GM20431 (cell line): Measurements from ENCODE around the gene TSPAN9.

Experiments
- in situ Hi-C: fragments of 300-500 bp; cut with MseI, MboI; formaldehyde crosslinking; loops from one replicate; pipeline ENCODE4 v1.15.0; 2020; ENCODE audit warnings: low sequenced_read_pairs; ENCODE audit not compliant: unreplicated experiment

Gene TSPAN9, protein sequence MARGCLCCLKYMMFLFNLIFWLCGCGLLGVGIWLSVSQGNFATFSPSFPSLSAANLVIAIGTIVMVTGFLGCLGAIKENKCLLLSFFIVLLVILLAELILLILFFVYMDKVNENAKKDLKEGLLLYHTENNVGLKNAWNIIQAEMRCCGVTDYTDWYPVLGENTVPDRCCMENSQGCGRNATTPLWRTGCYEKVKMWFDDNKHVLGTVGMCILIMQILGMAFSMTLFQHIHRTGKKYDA

DNA sequence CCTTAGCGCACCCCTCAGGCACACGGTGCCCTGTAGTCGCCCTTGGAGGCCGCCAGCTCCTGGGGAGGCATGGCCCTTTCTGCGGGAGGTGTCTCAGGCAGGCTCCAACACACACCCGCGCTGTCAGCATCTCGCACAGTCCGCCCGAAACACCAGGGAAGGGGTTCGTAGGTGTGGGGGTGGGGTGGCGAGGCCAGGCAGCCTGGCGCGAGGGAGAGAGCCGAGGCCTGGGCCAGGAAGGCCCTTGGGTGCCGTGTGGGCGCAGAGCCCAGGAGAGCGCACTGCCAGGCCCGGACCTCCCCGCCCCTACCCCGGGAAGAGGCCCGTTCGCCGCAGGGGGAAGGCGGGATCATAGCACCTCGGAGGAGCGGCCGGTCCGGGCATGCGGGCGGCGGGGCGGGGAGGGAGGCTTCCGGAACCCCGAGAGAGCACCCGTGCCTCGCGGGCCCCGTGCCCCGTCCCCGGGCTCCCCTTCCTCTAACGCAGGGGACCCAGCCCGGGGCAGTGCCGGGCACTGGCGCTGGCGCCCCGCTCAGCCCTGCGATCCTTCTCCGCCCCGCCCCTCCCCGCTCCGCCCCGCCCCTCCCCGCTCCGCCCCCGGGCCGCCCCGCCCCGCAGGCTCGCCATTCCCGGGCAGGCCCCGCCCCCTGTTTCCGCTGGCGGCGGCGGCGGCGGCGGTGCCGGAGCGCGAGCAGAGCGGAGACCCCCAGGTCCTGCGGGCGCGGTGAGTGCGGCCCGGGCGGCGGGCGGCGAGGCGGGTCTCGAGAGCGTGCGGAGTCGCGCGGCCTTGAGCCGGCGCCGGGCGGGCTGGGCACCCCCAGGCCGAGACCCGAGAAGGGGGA, at the start of gene TSPAN9:
Gene TSPAN9, plus strand, starts transcription at position 650 of the 842 bp plus-strand sequence. CDS start 123,815 bp downstream, outside the sequence.
- in situ Hi-C loops, result no loop called here

DNA sequence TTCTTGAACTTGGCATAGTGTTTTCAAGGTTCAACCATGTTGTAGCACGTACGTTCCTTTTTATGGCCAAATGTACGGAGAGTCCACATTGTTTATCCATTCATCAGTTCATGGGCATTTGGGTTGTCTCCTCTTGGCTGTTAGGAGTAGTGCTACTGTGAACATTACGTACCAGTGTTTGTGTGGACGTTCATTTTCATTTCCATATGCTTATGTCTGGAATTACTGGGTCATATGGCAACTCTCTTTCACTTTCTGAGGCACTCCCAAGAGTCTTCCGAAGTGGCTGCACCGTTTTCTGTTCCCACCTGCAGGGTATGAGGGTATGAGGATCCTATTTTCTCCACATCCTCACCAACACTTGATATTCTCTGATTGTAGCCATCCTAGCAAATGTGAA, 49.1 kb upstream of the TSPAN9 start:
- in situ Hi-C loops, result no loop called here

DNA sequence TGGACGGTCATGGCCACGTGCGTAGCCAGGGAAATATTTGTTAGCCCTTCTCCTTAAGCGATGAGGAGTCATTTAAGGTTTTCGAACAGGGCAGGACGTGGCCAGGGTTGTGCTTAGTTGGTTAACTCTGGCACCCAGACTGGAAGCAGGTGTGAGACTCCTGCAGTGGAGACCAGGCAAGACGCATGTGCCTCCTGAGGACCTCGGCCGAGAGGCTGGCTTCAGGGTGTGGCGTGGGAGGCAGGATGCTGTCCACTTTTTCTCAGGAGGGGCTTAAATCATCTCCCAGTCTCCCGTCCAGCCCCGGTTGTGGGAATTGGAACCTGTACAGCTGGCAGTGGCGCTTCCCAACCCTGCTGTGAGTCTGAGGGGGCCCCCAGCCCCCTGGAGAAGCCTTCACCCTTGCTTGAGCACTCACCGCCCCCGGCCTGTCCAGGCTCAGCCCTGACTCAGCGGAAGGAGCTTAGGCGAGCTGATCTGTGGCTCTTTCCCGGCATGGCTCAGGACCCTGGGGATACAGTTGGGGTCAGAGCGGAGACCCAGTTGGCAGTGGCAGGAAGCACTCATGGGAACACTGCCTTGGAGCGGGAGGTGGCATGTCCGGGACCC, 46.3 kb upstream of the TSPAN9 start:
- in situ Hi-C loops, result no loop called here

DNA sequence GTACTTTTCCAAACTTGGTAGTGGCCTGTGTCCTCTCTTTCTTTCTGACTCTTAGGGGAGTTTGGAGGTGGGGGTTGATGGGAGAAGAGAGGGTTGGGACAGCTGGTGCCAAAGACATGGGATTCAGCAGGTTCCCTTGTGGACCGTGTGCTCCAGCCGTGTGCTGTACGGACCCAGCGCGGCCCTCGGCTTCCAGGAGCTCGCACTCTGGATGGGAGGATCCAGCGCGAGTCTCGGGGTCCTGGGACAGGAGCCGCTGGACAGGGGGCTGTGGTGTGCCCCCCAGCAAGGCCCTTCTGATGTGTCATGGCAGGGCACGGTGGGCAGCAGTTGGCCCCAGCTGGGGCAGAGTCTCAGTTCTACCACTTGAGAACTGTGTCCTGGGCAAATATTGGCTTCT, 45.0 kb upstream of the TSPAN9 start:
- in situ Hi-C loops, result no loop called here

DNA sequence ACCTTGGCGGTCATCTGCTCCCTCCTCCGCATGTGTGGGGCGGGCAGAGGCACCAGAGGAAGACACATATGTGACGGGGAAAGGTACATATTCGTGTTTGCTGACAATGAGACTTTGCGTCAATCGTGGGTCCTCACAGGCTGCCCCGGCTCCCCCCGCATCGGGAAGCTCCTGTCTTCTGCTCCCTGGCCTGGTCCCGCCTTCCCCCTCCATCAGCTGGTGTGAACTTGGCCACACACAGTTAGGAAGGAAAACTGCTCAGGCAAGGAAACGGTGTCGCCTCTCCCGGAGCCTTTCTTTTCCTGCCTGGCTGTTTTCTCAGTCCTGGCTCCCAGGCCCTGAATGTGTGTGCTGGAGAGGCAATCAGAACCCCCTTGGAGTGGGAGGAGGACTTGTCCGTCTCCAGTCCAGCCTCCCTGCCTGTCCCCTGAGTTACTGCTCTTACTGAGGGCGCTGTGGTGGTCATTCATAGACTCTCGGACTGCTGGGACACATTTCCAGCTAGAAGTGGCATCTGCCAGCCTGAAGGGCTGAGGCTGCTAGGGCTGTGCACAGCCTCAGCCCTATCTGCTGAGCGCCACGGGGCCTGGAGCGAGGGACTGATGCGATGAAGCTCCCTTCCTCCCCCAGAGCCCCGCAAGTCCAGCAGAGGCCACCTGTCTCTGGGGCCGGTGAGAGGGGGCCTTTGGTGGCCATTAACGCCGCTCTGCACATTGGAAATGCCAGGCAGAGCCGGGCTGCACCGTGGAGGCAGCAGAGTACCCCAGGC, 44.2 kb upstream of the TSPAN9 start:
- in situ Hi-C loops, result no loop called here

DNA sequence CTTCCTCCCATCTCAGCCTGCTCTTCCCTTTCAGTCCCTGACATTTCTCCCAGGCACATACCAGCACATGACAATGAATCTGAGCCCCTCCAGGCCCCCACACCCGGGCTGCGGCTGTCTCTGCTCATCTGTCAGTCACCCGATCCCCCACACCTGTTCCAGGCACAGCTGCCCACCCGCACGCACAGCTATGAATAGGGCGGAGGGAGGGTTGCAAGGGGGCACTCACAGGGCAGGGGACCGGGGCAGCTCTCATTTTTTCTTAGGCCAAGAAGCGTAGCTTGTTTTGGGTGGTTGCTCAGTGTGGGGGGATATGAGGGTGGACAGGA, 43.7 kb upstream of the TSPAN9 start:
- in situ Hi-C loops, result no loop called here

DNA sequence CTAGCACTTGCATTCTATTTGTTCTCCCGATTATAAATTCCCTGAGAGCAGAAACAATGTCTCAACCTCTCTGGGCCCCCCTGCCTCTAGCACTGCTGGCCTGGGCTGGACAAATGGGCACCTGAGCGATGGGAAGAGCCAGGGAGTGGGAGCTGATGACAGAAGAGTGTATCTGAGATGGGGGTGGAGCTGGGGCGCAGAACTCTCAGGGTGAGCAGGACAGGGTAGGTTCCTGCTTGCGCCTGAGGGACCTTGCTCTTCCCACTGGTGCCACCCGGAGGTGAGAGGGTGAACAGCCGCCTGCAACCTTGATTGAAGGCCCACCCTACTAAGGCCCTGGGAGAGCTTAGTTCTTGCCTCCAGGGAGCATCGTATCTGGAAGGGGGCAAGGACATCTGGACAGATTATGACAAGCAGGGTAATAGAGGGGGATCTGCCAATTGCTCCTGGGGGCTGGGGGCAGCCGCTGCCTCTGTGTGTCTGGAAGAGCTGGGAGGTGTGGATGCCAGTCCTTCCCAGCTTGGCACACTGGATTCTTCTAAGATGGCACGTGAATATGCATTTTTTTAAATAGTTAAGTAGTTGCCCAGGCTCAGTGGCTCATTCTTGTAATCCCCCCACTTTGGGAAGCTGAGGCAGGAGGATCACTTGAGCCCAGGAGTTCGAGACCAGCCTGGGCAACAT, 43.0 kb upstream of the TSPAN9 start:
- in situ Hi-C loops, result no loop called here

DNA sequence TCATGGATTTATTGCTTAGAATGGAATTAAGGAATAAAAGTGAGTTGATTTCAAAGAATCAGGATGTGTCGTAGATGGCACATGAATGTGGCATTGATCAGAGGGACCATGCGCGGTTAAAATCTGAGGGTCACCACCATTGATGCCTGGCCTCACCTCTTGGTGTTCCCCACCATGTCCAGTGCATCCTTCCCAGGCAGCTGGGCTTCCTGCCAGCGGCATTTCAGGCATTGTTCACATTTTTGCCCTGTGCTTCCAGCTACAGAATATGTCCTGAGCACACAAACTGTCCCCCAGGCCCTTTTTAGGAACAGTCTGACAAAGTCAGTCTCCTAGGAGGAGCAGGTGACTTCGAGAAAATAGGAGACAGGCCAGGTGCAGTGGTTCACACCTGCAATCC, 42.0 kb upstream of the TSPAN9 start:
- in situ Hi-C loops, result no loop called here

DNA sequence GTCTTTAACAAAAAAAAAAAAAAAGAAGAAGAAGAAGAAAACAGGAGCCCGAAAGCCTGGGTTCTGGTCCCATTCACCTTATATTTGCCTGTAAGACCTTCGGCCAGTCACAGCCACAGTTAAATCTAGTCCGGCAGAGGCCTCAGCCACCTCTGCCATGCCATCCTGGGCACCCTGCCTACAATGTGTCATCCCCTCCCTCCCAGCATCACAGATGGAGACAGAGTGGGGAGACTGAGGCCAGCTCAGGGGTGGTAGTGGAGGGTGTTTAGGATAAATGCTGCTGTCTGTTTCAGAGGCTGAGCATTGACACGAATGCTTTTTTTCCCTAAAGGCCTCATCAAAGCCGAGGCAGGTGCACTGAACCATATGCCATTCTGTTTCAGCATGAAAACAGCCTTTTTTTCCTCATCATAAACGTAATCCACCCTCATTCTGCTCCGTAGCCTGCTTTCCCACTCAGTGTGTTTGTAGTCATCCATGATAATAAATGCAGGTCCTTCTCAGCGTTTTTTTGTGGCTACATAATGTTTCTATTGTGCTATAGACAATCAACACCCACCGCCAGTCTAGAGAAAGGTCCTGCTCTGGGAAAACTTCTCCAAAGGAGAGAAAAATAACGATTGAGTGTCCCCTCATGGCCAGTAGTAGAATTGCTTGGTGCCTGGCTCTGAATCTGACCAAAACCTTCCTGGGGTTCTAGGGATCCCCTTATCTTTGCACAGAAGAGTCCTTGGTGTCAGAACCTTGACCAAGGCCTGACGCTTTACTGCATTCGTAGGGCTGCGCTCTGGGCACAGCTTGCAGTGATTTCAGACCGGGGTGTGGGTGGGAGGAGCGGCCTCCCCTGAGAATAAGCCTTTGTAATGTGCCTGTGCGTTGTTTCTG, 41.1 kb upstream of the TSPAN9 start:
- in situ Hi-C loops, result no loop called here

DNA sequence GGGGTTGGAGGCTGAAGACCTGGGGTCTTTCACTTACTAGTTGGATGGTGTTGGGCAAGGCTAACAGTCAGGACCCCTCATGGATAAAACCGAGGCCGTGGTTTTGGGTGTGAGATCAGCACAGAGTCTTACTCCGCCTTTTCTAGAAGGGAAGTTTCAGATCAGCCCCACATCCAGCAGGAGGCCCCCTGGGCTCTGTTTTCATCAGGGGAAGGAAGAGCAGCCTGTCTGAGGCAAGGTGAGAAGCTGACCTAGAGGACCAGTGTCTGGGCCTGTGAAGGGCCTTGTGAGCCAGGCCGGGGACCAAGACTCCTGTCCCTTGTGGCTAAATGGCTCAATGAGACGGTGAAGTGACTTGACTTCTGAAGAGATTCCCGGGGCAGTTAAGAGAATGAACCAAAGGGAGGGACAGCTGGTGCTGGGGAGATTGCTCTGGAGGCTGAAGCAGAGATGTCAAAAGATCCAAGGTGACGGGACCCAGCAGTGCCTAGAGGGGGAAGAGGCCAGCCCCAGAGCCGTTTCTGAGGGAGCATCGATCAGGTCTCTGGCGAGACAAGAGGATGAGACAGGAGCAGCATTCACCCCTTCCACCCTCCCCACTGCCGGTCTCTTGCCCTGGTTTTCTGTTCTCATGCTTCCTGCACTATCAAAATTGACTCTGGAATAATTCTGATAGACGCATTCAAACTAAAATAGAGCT, 40.1 kb upstream of the TSPAN9 start:
- in situ Hi-C loops, result no loop called here

DNA sequence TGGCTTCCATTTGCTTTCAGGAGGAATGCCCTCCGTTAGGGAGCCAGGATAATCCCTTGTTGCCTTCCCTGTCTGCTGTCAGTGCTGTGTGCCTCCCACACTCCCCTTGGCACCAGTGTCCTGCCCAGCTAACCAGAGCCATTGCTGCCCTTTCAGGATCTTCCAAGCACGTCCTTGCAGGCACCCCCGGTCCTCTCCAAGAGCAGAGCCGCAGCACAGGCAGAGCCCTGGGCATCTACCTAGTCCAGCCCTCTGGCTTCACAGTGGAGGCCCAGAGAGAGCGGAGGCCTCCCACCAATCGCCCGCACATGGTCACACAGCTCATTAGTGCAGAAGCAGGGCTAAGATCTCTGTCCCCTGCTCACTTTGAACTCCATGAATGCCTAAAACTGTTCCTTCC, 39.0 kb upstream of the TSPAN9 start:
- in situ Hi-C loops, result no loop called here

DNA sequence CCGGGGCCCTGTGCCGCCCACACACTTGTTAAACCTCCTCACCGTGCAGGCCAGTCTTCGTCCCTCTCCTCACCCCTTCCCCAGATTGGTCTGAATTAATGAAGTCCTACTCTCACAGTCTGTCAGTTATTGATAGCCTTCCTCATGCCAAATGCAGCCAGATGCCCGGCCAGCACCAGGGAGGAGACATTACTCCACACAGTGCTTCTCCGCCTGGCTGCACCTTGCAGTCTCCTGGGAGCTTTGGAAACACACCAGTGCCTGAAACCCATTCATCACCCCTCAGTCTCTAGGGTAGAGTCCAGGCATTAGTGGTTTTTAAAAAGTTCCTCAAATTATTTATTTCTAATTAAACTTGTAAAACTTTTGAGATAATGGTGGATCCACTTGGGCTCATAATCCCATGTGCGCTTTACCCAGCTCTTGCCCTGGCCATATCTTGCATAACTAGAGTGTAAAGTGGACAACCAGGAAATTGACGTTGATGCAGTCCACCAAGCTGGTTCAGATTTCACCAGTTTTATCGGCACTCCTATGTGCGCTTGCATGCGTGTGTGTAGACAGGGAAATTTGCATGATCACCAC, 38.2 kb upstream of the TSPAN9 start:
- in situ Hi-C loops, result no loop called here

DNA sequence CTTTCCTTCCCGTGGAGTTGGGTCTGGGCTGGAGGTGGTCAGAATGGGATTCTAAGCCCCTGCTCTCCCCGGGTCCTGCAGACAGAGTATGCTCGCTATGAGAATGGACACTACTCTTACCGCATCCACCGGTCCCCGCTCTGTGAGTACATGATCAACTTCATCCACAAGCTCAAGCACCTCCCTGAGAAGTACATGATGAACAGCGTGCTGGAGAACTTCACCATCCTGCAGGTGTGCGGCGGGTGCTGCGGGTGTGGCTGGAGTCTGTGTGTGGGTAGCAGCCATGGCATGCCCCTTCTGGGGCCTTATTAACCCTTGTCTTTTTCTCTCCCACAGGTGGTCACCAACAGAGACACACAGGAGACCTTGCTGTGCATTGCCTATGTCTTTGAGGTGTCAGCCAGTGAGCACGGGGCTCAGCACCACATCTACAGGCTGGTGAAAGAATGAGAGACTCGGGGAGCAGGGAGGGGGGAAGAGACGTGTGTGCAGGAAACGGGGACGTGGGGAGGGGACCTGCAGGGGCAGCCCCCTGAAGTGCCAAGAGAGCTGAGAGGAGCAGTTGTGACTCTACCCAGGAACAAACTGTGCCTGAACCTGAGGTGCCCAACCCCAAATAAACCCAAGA, 37.0 kb upstream of the TSPAN9 start:
- in situ Hi-C loops, result no loop called here

DNA sequence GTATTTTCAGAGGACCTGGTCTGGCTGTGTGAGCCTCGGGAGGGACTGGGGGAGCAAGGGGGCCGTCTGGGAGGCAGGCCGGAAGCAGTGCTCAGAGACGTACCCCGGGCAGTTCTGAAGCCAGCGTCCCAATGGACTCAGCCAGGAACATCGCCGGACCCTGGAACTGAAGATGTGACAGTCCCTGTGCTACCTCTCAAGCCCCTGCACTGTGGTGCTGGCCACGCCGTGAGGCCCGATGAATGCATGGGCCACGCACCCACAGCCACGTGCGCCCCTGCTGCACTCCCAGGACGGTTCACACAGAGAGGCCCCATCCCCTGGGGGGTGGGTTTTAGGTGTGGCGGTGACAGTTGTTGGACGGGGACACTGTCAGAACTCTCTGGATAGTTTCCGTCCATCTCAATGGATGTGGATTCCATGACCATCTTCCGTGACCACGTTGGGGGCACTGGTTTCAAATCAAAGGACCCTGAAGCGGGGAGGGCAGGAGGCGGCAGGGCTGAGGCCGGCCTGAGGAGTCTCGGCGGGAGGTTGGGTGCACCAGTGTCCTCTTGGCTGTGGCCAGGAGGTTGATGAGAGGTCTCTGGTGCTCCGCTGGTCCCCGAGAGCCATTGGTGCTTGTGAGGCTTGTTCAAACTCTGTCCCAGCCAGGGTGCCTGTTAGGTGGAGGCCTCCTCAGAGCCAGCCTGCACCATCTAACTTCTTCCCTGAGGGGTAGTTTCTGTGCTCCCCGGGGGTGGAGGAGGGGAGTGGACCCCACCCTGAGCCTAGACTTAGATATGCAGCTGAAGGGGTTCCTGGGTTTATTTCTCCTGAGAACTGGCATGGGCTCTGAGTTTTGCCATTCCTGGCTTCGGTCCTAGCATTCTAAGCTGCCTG, 36.3 kb upstream of the TSPAN9 start:
- in situ Hi-C loops, result no loop called here

DNA sequence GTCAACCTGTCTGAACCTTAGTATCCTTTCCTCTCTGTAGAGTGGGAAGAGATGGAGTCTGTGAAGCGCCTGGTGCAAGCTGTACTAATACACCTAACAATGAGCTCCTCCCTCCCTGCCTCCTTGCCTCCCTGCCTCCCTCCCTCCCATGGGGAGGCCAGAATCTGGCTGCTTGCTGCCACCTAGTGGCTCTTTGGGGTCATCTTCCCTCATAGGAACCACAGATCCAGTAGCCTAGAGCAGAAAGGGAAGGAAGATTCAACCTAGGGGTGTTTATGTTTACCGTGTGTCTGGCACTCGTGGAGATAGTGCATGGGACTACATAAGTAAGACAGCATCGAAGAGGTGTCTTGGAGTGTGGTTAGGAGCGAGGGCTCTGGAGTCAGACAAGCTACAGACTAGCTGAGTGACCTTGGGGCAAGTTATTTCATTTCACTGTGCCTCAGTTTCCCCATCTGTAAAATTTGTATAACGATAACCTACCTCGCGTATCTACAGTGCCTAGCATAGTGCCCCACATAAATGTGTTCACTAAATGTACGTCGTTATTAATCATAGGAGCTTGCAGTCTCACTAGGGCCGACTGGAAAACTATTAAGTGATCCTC, 35.5 kb upstream of the TSPAN9 start:
- in situ Hi-C loops, result no loop called here

DNA sequence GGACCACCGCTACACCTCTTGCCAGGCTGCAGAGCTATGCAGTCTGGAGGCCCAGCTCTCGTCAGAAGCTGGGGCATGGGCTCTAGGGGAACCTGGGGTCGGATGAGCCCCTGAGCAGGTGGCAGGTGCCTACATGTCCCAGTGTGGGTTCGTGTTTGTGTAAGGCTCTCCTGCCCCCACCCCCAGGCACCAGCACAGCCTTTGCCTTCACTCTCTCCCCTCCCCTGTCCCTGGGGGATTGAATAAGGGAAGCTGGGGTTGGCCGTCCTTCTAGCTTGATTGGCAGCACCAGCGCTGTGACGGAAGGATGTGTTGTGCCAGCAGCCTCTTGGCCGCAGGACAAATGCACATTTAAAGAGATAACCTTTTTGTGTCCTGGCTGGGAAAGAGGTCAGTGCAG, 34.8 kb upstream of the TSPAN9 start:
- in situ Hi-C loops, result no loop called here
